Mesenchymal stem cell (in vitro differentiated cells and primary cell): ENCODE results near the gene ITPKC.

Experiments used
- DNase-seq: peaks from one replicate; pipeline ENCODE4 v3.0.0-alpha.2; 2013
- H2AFZ ChIP-seq: one replicate; pipeline ENCODE4 v1.6.1; 2013; ENCODE audit warnings: low read depth, mild to moderate bottlenecking, control low read depth, inconsistent platforms, low read length, moderate library complexity
- H2AK5ac ChIP-seq: 2 replicates; pipeline ENCODE4 v1.6.1; 2013; ENCODE audit warnings: low read length, moderate library complexity, mild to moderate bottlenecking, inconsistent platforms; ENCODE audit not compliant: severe bottlenecking
- H2BK120ac ChIP-seq: one replicate; pipeline ENCODE4 v1.6.1; 2013; ENCODE audit warnings: low read depth, mild to moderate bottlenecking, inconsistent platforms, low read length, moderate library complexity
- H2BK12ac ChIP-seq, 2 experiments: one replicate each; pipeline ENCODE4 v1.6.1; 2013; ENCODE audit warnings: inconsistent platforms in 2 of 2, low read length in 2 of 2, mild to moderate bottlenecking in 2 of 2, moderate library complexity in 2 of 2, control low read depth in 1 of 2
- H2BK15ac ChIP-seq: one replicate; pipeline ENCODE4 v1.6.1; 2013; ENCODE audit warnings: mild to moderate bottlenecking, low read depth, inconsistent platforms; ENCODE audit not compliant: poor library complexity, severe bottlenecking
- H2BK5ac ChIP-seq: 2 replicates; pipeline ENCODE4 v1.6.1; 2013; ENCODE audit warnings: low read depth, mild to moderate bottlenecking, low read length, control low read depth, inconsistent platforms; ENCODE audit not compliant: poor library complexity, severe bottlenecking
- H3K14ac ChIP-seq, 2 experiments: one replicate each; pipeline ENCODE4 v1.6.1; 2013; ENCODE audit warnings: inconsistent platforms in 2 of 2, low read length in 2 of 2, control low read depth in 1 of 2, mild to moderate bottlenecking in 1 of 2, moderate library complexity in 1 of 2
- H3K18ac ChIP-seq, 2 experiments: one replicate each; pipeline ENCODE4 v1.6.1; 2013; ENCODE audit warnings: inconsistent platforms in 2 of 2, low read length in 2 of 2, control low read depth in 1 of 2, low read depth in 1 of 2, mild to moderate bottlenecking in 1 of 2
- H3K23ac ChIP-seq, 2 experiments: one replicate each; pipeline ENCODE4 v1.6.1; 2013; ENCODE audit warnings: inconsistent platforms in 2 of 2, low read length in 2 of 2, mild to moderate bottlenecking in 2 of 2, moderate library complexity in 2 of 2, control low read depth in 1 of 2
- H3K27ac ChIP-seq: 2 replicates; pipeline ENCODE4 v1.5.1; 2013; ENCODE audit warnings: mild to moderate bottlenecking, moderate library complexity, low read length, control low read depth, inconsistent platforms; ENCODE audit not compliant: poor library complexity, severe bottlenecking
- H3K27me3 ChIP-seq, 2 experiments: 2 replicates each; pipeline versions ENCODE4 v1.6.1 to v1.7.0; 2013; ENCODE audit warnings: low read length in 2 of 2, mild to moderate bottlenecking in 2 of 2, moderate library complexity in 2 of 2, control low read depth in 1 of 2, inconsistent platforms in 1 of 2; ENCODE audit not compliant: control insufficient read depth in 1 of 2, insufficient read depth in 1 of 2
- H3K36me3 ChIP-seq, 2 experiments: 2 replicates each; pipeline versions ENCODE4 v1.6.1 to v1.7.0; 2013; ENCODE audit warnings: low read length in 2 of 2, control low read depth in 1 of 2, inconsistent platforms in 1 of 2, low read depth in 1 of 2, mild to moderate bottlenecking in 1 of 2; ENCODE audit not compliant: insufficient read depth in 2 of 2, control insufficient read depth in 1 of 2
- H3K4ac ChIP-seq, 2 experiments: one replicate each; pipeline ENCODE4 v1.6.1; 2013; ENCODE audit warnings: inconsistent platforms in 2 of 2, low read length in 2 of 2, mild to moderate bottlenecking in 2 of 2, moderate library complexity in 2 of 2, control low read depth in 1 of 2, low read depth in 1 of 2
- H3K4me1 ChIP-seq: 2 replicates; pipeline ENCODE4 v1.6.1; 2013; ENCODE audit warnings: low read depth, low read length, control low read depth; ENCODE audit not compliant: control insufficient read depth, insufficient read depth
- H3K4me2 ChIP-seq: 2 replicates; pipeline ENCODE4 v1.6.1; 2013; ENCODE audit warnings: low read length, mild to moderate bottlenecking, inconsistent platforms; ENCODE audit not compliant: poor library complexity, severe bottlenecking
- H3K4me3 ChIP-seq, 2 experiments: 2 replicates each; pipeline versions ENCODE4 v1.5.1 to v1.7.0; 2013; ENCODE audit warnings: low read length in 2 of 2, mild to moderate bottlenecking in 2 of 2, control low read depth in 1 of 2, low read depth in 1 of 2; ENCODE audit not compliant: insufficient read depth in 1 of 2
- H3K79me1 ChIP-seq: replicated peaks from 2 replicates; pipeline ENCODE4 v1.6.1; 2013; ENCODE audit warnings: mild to moderate bottlenecking, control low read depth, low read length, inconsistent platforms; ENCODE audit not compliant: poor library complexity, severe bottlenecking
- H3K9ac ChIP-seq: 2 replicates; pipeline ENCODE4 v1.7.0; 2013; ENCODE audit warnings: mild to moderate bottlenecking, low read length, moderate library complexity
- H3K9me3 ChIP-seq: 2 replicates; pipeline ENCODE4 v1.7.0; 2013; ENCODE audit warnings: mild to moderate bottlenecking, low read length; ENCODE audit not compliant: control insufficient read depth
- H4K8ac ChIP-seq: one replicate; pipeline ENCODE4 v1.6.1; 2013; ENCODE audit warnings: inconsistent platforms, mild to moderate bottlenecking, low read length, moderate library complexity
- H4K91ac ChIP-seq: one replicate; pipeline ENCODE4 v1.6.1; 2013; ENCODE audit warnings: mild to moderate bottlenecking, low read length, inconsistent platforms
- WGBS: methylation state at CpG from one replicate; pipeline ENCODE4 v1.1.7; 2013; ENCODE audit warnings: mixed read lengths; 5-methylcytosine and 5-hydroxymethylcytosine counted together

Gene ITPKC

GRCh38 chr19:40750058-40750873 is 33.4 kb downstream of the ITPKC start, which contains the start of gene ACTMAP:
TSS of gene ACTMAP (minus strand) at chr19:40750477. CDS start at chr19:40749803, 674 bp downstream.
- peak within 1 kb of the TSS; percentile 62 to 83 for H2BK12ac ChIP-seq
- no peak within 1 kb of the TSS for H2AFZ ChIP-seq
- peak within 1 kb of the TSS; percentile 92 for H3K27ac ChIP-seq
- WGBS = 2% methylated on average over 41 of the region's 43 CpGs
- no peak within 1 kb of the TSS for H3K23ac ChIP-seq
- peaks cover 35% of the 10 kb centered on the region for H3K4me1 ChIP-seq
- H2AK5ac ChIP-seq = peak within 1 kb of the TSS; percentile 100
- peak within 1 kb of the TSS; percentile 91 for H2BK120ac ChIP-seq
- peak within 1 kb of the TSS in 1 of 2 experiments; percentile 86 for H3K14ac ChIP-seq
- DNase-seq = peak; percentile 100
- peak within 1 kb of the TSS; percentile 97 for H4K91ac ChIP-seq
- H3K4me2 ChIP-seq = peak within 1 kb of the TSS; percentile 94
- peak within 1 kb of the TSS; percentile 84 to 94 for H3K4me3 ChIP-seq
- peaks cover 6 to 9% of the 10 kb centered on the region in 2 experiments for H3K36me3 ChIP-seq
- peak within 1 kb of the TSS; percentile 96 for H3K9ac ChIP-seq
- H3K4ac ChIP-seq = peak within 1 kb of the TSS; percentile 89 to 99
- peak within 1 kb of the TSS; percentile 90 for H2BK5ac ChIP-seq
- H3K18ac ChIP-seq = peak within 1 kb of the TSS; percentile 94 to 96
- H3K27me3 ChIP-seq = no peaks in the 10 kb centered on the region
- H3K79me1 ChIP-seq = peaks cover 22% of the 10 kb centered on the region
- peak within 1 kb of the TSS; percentile 99 for H2BK15ac ChIP-seq
- no peaks in the 10 kb centered on the region for H3K9me3 ChIP-seq
- peak within 1 kb of the TSS; percentile 99 for H4K8ac ChIP-seq

- Histone ChIP-seq H4K8ac (peak within 1 kb of the TSS; percentile 99), H3K4me3 (peak within 1 kb of the TSS; percentile 84 to 94), H4K91ac (peak within 1 kb of the TSS; percentile 97), H3K18ac (peak within 1 kb of the TSS; percentile 94 to 96), H3K9ac (peak within 1 kb of the TSS; percentile 96), H3K79me1 (peaks cover 22% of the 10 kb centered on the region), H2BK5ac (peak within 1 kb of the TSS; percentile 90), H3K14ac (peak within 1 kb of the TSS in 1 of 2 experiments; percentile 23), H3K27ac (peak within 1 kb of the TSS; percentile 92), H3K4me1 (peaks cover 38% of the 10 kb centered on the region), H2BK12ac (peak within 1 kb of the TSS in 1 of 2 experiments; percentile 51), H3K9me3 (no peaks in the 10 kb centered on the region), H3K36me3 (peaks cover 13 to 16% of the 10 kb centered on the region in 2 experiments), H3K4ac (peak within 1 kb of the TSS; percentile 89 to 99), H3K23ac (peak within 1 kb of the TSS in 1 of 2 experiments; percentile 9), H2AK5ac (peak within 1 kb of the TSS; percentile 100), H3K4me2 (peak within 1 kb of the TSS; percentile 94), H2BK15ac (peak within 1 kb of the TSS; percentile 99), H3K27me3 (no peaks in the 10 kb centered on the region), H2BK120ac (peak within 1 kb of the TSS; percentile 91), H2AFZ (peak within 1 kb of the TSS; percentile 6)
- peak; percentile 99 for DNase-seq
- under 1% methylated on average over 46 of the region's 46 CpGs for WGBS
These were observed 34.1 kb downstream of the ITPKC start, which contains the start of gene SNRPA for GRCh38 chr19:40750874-40751537. TSS of gene SNRPA (plus strand) at chr19:40751203. CDS start at chr19:40751409, 206 bp downstream.

DNA sequence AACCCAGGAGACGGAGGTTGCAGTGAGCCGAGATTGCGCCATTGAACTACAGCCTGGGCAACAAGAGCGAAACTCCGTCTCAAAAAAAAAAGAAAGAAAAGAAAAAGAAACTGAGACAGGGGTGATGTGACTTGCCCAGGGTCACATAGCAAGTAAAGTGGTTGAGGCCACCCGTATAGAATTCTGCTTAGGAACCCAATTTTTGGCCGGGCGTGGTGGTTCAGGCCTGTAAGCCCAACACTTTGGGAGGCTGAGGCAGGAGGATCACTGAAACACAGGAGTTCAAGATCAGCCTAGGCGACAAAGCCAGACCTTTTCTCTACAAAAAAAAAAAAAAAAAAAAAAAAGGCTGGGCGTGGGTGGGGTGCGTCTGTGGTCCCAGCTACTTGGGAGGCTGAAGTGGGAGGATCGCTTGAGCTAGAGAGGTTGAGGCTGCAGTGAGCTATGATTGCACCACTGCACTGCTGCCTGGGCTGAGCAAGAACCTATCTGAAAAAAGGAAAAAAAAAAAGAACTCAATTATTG is 35.4 kb downstream of the ITPKC start:
- Histone ChIP-seq H2AFZ (no peak overlapping the region), H2AK5ac (peak overlapping the region; percentile 35), H3K36me3 (peaks cover 26 to 28% of the 10 kb centered on the region in 2 experiments), H3K4me2 (peak overlapping the region; percentile 44), H3K4me1 (peaks cover 43% of the 10 kb centered on the region), H3K4me3 (peak overlapping the region; percentile 45 to 94), H3K9ac (peak overlapping the region; percentile 96), H3K79me1 (peaks cover 27% of the 10 kb centered on the region), H3K4ac (peak overlapping the region in 1 of 2 experiments; percentile 67), H4K91ac (no peak overlapping the region), H2BK12ac (no peak overlapping the region), H3K27ac (no peak overlapping the region), H2BK15ac (no peak overlapping the region), H3K9me3 (no peaks in the 10 kb centered on the region), H3K18ac (no peak overlapping the region), H4K8ac (no peak overlapping the region), H3K27me3 (no peaks in the 10 kb centered on the region), H2BK120ac (no peak overlapping the region), H3K23ac (no peak overlapping the region), H2BK5ac (no peak overlapping the region), H3K14ac (no peak overlapping the region)
- no peak for DNase-seq
- WGBS = 88% methylated on average over 8 of the region's 12 CpGs
